Measurements from ENCODE around the gene LOC128125822.
"Not testable (repeated sequence)": the region's sequence is repeated elsewhere in the genome, so short reads cannot be mapped to it uniquely, and the experiment has no call there.

Gene LOC128125822

DNA sequence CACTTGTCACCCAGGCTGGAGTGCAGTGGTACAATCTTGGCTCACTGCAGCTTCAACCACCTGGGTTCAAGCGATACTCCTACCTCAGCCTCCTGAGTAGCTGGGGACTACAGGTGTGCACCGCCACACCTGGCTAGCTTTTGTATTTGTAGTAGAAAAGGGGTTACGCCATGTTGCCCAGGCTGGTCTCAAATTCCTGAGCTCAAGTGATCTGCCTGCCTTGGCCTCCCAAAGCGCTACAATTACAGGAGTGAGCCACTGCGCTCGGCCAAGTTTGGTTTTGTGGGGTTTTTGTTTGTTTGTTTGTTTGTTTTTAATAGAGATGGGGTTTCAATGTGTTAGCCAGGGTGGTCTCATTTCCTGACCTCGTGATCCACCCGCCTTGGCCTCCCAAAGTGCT, 12.3 kb downstream of the LOC128125822 start:
- H3K27ac ChIP-seq (ENCODE audit: low read depth in 2 of 2, low read length in 2 of 2), result no peak overlapping the region
- no peak for FAIRE-seq
- intact Hi-C loops (cut with DNase I), result no loop called here
- DNase-seq, result no peak
- H3K27me3 ChIP-seq (ENCODE audit: control insufficient read depth, insufficient read depth, low read length), result no peaks in the 10 kb centered on the region
- peaks cover 5 to 10% (median 6%) of the 10 kb centered on the region in 3 donors for H3K36me3 ChIP-seq (ENCODE audit: control insufficient read depth in 2 of 3, insufficient read depth in 3 of 3, low read length in 3 of 3)
- no peak overlapping the region for H3K4me3 ChIP-seq (ENCODE audit: low read length in 3 of 3)
- H3K4me1 ChIP-seq (ENCODE audit: control insufficient read depth in 2 of 3, insufficient read depth in 2 of 3, low read depth in 1 of 3, low read length in 3 of 3), result no peaks in the 10 kb centered on the region
- TF ChIP-seq, protein P1, sequence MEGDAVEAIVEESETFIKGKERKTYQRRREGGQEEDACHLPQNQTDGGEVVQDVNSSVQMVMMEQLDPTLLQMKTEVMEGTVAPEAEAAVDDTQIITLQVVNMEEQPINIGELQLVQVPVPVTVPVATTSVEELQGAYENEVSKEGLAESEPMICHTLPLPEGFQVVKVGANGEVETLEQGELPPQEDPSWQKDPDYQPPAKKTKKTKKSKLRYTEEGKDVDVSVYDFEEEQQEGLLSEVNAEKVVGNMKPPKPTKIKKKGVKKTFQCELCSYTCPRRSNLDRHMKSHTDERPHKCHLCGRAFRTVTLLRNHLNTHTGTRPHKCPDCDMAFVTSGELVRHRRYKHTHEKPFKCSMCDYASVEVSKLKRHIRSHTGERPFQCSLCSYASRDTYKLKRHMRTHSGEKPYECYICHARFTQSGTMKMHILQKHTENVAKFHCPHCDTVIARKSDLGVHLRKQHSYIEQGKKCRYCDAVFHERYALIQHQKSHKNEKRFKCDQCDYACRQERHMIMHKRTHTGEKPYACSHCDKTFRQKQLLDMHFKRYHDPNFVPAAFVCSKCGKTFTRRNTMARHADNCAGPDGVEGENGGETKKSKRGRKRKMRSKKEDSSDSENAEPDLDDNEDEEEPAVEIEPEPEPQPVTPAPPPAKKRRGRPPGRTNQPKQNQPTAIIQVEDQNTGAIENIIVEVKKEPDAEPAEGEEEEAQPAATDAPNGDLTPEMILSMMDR (IDR thresholded peaks at IDR 0.05; ENCODE audit: borderline replicate concordance, extremely low read depth, insufficient read depth), result no peak
- H3K9ac ChIP-seq (ENCODE audit: low read length in 3 of 3), result no peak overlapping the region
- H3K9me3 ChIP-seq (ENCODE audit: control insufficient read depth in 2 of 3, insufficient read depth in 1 of 3, low read length in 3 of 3), result no peaks in the 10 kb centered on the region

DNA sequence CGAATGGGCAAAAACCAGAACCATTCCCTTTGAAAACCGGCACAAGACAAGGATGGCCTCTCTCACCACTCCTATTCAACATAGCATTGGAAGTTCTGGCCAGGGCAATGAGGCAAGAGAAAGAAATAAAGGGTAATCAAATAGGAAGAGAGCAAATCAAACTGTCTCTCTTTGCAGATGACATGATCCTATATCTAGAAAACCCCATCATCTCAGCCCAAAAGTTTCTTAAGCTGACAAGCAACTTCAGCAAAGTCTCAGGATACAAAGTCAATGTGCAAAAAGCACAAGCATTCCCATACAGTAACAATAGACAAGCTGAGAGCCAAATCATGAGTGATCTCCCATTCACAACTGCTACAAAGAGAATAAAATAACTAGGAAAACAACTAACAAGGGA, 13.4 kb downstream of the LOC128125822 start:
- H3K36me3 ChIP-seq (ENCODE audit: control insufficient read depth in 2 of 3, insufficient read depth in 3 of 3, low read length in 3 of 3); intact Hi-C loops (cut with DNase I); H3K9ac ChIP-seq (ENCODE audit: low read length in 3 of 3); FAIRE-seq; H3K9me3 ChIP-seq (ENCODE audit: control insufficient read depth in 2 of 3, insufficient read depth in 1 of 3, low read length in 3 of 3); H3K27me3 ChIP-seq (ENCODE audit: control insufficient read depth, insufficient read depth, low read length); DNase-seq; H3K4me3 ChIP-seq (ENCODE audit: low read length in 3 of 3); H3K4me1 ChIP-seq (ENCODE audit: control insufficient read depth in 2 of 3, insufficient read depth in 2 of 3, low read depth in 1 of 3, low read length in 3 of 3); H3K27ac ChIP-seq (ENCODE audit: low read depth in 2 of 2, low read length in 2 of 2): not testable (repeated sequence)

DNA sequence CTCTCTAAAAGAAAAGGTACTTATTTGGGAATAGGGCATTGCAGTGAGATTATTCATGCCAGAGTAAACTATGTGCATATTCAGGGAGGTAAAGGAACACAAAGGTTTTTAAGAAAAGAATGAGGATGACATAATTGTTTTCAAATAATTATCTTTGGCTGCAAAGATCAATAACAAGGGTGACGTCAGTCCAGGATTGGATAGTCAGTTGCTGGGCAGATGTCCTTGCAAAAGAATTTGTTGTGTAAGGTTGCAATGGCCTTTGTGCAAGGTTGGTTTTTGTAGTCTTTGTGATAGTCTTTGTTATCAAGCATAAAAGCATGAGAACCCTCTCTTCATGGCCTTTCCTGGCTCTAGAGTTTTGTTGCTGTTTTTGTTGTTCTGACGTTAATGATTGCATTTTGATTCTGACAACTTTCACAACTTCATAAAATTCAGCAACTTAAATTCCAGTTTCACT, 17.7 kb downstream of the LOC128125822 start:
- intact Hi-C loops (cut with DNase I), result loop anchor here (10.0 kb wide), 1 partner anchor 175 kb away; no protein-coding TSS in a partner anchor
- Histone ChIP-seq H3K4me3 (ENCODE audit: low read length in 3 of 3) (no peak overlapping the region), H3K36me3 (ENCODE audit: control insufficient read depth in 2 of 3, insufficient read depth in 3 of 3, low read length in 3 of 3) (no peaks in the 10 kb centered on the region), H3K27ac (ENCODE audit: low read depth in 2 of 2, low read length in 2 of 2) (no peak overlapping the region), H3K9me3 (ENCODE audit: control insufficient read depth in 2 of 3, insufficient read depth in 1 of 3, low read length in 3 of 3) (no peaks in the 10 kb centered on the region), H3K27me3 (ENCODE audit: control insufficient read depth, insufficient read depth, low read length) (no peaks in the 10 kb centered on the region), H3K9ac (ENCODE audit: low read length in 3 of 3) (no peak overlapping the region), H3K4me1 (ENCODE audit: control insufficient read depth in 2 of 3, insufficient read depth in 2 of 3, low read depth in 1 of 3, low read length in 3 of 3) (no peaks in the 10 kb centered on the region)
- FAIRE-seq, result no peak
- TF ChIP-seq, protein P1 (IDR thresholded peaks at IDR 0.05; ENCODE audit: borderline replicate concordance, extremely low read depth, insufficient read depth), result no peak
- no peak for DNase-seq

DNA sequence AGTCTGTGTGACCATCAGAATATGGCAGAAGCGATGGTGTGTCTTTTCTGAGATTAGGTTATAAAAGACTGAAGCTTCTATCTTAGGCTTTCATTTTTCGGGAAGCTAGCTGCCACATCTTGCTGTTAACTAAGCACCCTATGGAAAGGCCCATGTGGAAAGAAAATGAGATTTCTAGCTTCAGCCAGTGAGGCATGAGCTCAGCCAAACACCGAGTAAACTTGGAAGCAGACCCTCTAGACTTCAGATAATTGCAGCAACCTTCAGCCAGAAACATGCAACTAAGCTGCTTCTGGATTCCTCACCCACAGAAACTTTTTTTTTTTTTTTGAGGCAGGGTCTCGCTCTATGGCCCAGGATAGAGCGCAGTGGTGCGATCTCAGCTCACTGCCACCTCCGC, 20.6 kb downstream of the LOC128125822 start:
- DNase-seq (no peak), FAIRE-seq (no peak)
- Histone ChIP-seq H3K27me3 (ENCODE audit: control insufficient read depth, insufficient read depth, low read length) (no peaks in the 10 kb centered on the region), H3K9me3 (ENCODE audit: control insufficient read depth in 2 of 3, insufficient read depth in 1 of 3, low read length in 3 of 3) (no peaks in the 10 kb centered on the region), H3K27ac (ENCODE audit: low read depth in 2 of 2, low read length in 2 of 2) (no peak overlapping the region), H3K4me1 (ENCODE audit: control insufficient read depth in 2 of 3, insufficient read depth in 2 of 3, low read depth in 1 of 3, low read length in 3 of 3) (peaks cover 0 to under 1% (median 0%) of the 10 kb centered on the region in 3 donors), H3K36me3 (ENCODE audit: control insufficient read depth in 2 of 3, insufficient read depth in 3 of 3, low read length in 3 of 3) (no peaks in the 10 kb centered on the region), H3K4me3 (ENCODE audit: low read length in 3 of 3) (no peak overlapping the region), H3K9ac (ENCODE audit: low read length in 3 of 3) (no peak overlapping the region)
- TF ChIP-seq, protein P1 (IDR thresholded peaks at IDR 0.05; ENCODE audit: borderline replicate concordance, extremely low read depth, insufficient read depth), result no peak
- intact Hi-C loops (cut with DNase I), result loop anchor here (10.0 kb wide), 1 partner anchor 172 kb away; no protein-coding TSS in a partner anchor
